Tibial artery (tissue), 4 donors: ENCODE measurements around the gene ANKRD44.

ENCODE experiments used
- DNase-seq, 2 donors: peaks; one replicate each; pipeline ENCODE4 v3.0.0-alpha.2; 2019
- H3K27ac ChIP-seq, 2 donors: fragments of 200-600 bp; sonication (generic) in 1 of 2; 1 replicate in 1 of 2; 2 replicates in 1 of 2; pipeline ENCODE4 v1.5.1; 2018 to 2019; ENCODE audit warnings: mild to moderate bottlenecking in 1 of 2
- H3K27me3 ChIP-seq, 2 donors: fragments of 200-600 bp; sonication (generic) in 1 of 2; one replicate each; pipeline versions ENCODE4 v1.5.1 to v1.6.0; 2016 to 2019
- H3K36me3 ChIP-seq, 3 donors: fragments of 200-600 bp; sonication (generic) in 2 of 3; one replicate each; pipeline ENCODE4 v1.5.1; 2016 to 2019; ENCODE audit warnings: mild to moderate bottlenecking in 2 of 3
- H3K4me1 ChIP-seq, 4 donors: fragments of 200-600 bp; sonication (generic) in 2 of 4; 1 replicate in 3 of 4; 2 replicates in 1 of 4; pipeline ENCODE4 v1.5.1; 2016 to 2019
- H3K4me3 ChIP-seq, 2 donors: fragments of 200-600 bp; sonication (generic) in 1 of 2; 1 replicate in 1 of 2; 2 replicates in 1 of 2; pipeline ENCODE4 v1.5.1; 2018 to 2019; ENCODE audit warnings: mild to moderate bottlenecking in 2 of 2
- H3K9me3 ChIP-seq, 3 donors: fragments of 200-600 bp; sonication (generic) in 1 of 3; one replicate each; pipeline ENCODE4 v1.5.1; 2016 to 2019
- intact Hi-C: fragments of 100-400 bp; cut with DNase I; formaldehyde crosslinking; loops from one replicate; pipeline ENCODE4 v1.15.0; 2023; ENCODE audit warnings: low total_unique reads
- TF ChIP-seq, protein P1 (sequence below), 2 experiments: fragments of 200-600 bp in 1 of 2; fragments of 450-650 bp in 1 of 2; IDR thresholded peaks; one replicate each; pipeline ENCODE4 v1.5.1; 2017 to 2019; ENCODE audit warnings: antibody characterized with exemption in 2 of 2, mild to moderate bottlenecking in 1 of 2, moderate library complexity in 1 of 2

Gene ANKRD44

DNA sequence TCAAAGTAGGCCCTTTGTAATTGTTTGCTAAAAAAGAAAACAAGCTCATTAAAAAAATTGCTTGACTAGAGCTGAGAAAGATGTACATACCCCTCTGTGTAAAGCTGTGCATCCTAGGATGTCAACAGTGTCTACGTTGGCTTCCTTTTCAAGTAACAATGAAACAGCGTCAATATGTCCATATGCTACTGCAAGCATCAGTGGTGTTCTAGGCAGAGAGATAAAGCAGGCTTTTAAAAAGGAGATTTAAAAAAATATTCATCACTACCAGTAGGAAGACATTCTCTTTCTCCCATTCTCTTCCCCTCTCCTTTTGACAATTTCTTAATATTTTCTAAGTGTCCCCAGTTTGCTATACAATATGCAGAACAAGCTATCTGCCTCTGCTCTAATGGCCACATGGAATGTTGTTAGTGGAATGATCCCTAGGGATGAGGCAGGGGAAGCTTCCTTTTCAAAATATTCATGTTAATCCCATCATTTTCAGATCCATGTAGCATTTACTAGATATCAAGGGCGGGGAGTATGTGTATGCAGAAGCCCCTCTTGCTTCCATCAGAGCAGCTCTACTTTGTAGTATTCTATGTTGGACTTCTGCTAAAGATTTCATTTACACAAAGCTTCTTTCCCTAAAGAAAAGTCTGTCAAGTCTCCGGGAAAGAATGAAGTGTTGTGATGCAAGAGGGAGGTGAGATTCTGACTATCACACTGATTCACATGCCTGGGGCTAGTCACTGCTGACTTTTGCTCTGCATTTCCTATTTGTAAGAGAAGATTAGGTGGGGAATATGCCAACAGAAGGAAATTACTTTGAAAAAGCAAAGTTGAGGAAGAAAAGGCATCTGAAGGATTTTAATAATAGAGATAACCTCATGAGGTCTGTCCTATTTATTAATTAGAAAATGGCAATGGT, 302.6 kb downstream of the ANKRD44 start:
- no peaks in the 10 kb centered on the region for H3K4me1 ChIP-seq
- H3K27ac ChIP-seq, result no peak overlapping the region
- intact Hi-C loops, result loop anchor here (5.0 kb wide), 1 partner anchor 369 kb away; no protein-coding TSS in a partner anchor
- H3K36me3 ChIP-seq, result peaks cover 3 to 28% (median 20%) of the 10 kb centered on the region in 3 donors
- H3K9me3 ChIP-seq, result no peaks in the 10 kb centered on the region
- TF ChIP-seq, protein P1, sequence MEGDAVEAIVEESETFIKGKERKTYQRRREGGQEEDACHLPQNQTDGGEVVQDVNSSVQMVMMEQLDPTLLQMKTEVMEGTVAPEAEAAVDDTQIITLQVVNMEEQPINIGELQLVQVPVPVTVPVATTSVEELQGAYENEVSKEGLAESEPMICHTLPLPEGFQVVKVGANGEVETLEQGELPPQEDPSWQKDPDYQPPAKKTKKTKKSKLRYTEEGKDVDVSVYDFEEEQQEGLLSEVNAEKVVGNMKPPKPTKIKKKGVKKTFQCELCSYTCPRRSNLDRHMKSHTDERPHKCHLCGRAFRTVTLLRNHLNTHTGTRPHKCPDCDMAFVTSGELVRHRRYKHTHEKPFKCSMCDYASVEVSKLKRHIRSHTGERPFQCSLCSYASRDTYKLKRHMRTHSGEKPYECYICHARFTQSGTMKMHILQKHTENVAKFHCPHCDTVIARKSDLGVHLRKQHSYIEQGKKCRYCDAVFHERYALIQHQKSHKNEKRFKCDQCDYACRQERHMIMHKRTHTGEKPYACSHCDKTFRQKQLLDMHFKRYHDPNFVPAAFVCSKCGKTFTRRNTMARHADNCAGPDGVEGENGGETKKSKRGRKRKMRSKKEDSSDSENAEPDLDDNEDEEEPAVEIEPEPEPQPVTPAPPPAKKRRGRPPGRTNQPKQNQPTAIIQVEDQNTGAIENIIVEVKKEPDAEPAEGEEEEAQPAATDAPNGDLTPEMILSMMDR (IDR thresholded peaks at IDR 0.05), result no peak
- no peak for DNase-seq
- H3K4me3 ChIP-seq, result no peak overlapping the region
- H3K27me3 ChIP-seq, result no peaks in the 10 kb centered on the region

DNA sequence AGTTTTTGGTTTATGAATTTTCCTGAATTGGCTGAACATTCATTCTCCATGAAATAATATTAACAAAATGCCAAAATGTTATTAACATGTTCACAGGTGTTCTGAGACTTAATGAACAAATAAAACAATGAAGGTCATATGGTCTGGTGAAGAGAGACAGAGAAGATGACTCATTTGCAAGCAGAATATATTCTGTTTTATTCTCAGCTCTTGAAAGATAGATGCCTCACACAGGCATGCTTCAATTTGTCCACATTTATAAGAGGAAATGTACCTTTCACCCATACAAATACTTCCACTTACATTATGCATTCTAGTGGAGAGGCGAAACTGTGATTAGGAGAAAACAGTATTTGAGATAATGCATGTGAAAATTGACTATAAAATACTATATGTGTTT, 308.7 kb downstream of the ANKRD44 start:
- H3K27me3 ChIP-seq, result no peaks in the 10 kb centered on the region
- no peak for DNase-seq
- no peak overlapping the region for H3K27ac ChIP-seq
- no peaks in the 10 kb centered on the region for H3K4me1 ChIP-seq
- H3K9me3 ChIP-seq, result no peaks in the 10 kb centered on the region
- no peak overlapping the region for H3K4me3 ChIP-seq
- peaks cover 17 to 46% (median 34%) of the 10 kb centered on the region in 3 donors for H3K36me3 ChIP-seq
- TF ChIP-seq, protein P1 (IDR thresholded peaks at IDR 0.05), result no peak
- intact Hi-C loops, result no loop called here

DNA sequence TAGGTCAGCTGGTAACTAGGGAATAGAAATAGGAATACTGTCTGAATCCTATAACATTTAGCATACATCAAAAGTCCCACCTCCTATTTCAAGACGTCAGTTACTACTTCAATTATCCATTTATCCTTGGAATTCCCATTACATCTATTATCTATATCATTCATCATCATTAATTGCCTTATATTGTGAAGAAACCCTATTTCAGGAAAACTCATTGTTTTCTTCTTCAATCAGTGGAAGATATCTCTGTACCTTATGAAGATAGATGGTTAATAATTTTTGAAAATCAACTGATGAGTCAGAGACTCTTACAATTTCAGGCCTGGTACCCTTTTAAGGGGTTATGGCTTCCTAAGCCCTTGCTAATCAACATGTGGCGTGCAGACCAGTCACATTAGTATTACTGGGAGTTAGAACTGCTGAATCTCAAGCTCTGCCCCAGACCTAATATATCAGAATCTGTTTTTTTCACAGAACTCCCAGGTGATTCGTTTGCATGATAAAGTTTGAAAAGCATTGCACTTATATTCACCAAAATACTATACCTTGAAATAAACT, 314.7 kb downstream of the ANKRD44 start:
- H3K4me3 ChIP-seq, result no peak overlapping the region
- H3K4me1 ChIP-seq, result no peaks in the 10 kb centered on the region
- intact Hi-C loops, result no loop called here
- H3K36me3 ChIP-seq, result peaks cover 20 to 38% (median 22%) of the 10 kb centered on the region in 3 donors
- TF ChIP-seq, protein P1 (IDR thresholded peaks at IDR 0.05), result no peak
- H3K9me3 ChIP-seq, result no peaks in the 10 kb centered on the region
- H3K27ac ChIP-seq, result no peak overlapping the region
- H3K27me3 ChIP-seq, result no peaks in the 10 kb centered on the region
- no peak for DNase-seq

DNA sequence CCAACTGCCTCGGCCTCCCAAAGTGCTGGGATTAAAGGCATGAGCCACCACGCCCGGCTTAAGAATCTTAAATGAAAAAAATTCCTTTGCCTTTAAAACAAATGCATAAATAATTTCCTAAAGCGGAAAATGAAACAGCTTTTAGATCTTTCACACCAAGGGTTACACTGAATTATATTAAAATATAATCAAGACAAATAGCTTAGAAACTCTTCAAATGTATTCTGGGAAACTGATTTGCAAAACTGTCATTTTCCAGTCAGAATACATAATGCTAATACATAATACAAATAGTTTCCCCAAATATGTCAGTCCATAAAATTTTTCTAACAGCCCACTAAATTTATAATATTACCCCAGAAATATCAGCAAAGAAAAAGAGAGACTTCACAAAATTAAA, 315.8 kb downstream of the ANKRD44 start:
- Histone ChIP-seq H3K4me1 (no peaks in the 10 kb centered on the region), H3K9me3 (no peaks in the 10 kb centered on the region), H3K27me3 (no peaks in the 10 kb centered on the region), H3K4me3 (no peak overlapping the region), H3K36me3 (peaks cover 17 to 32% (median 20%) of the 10 kb centered on the region in 3 donors), H3K27ac (no peak overlapping the region)
- TF ChIP-seq, protein P1 (IDR thresholded peaks at IDR 0.05), result no peak
- intact Hi-C loops, result no loop called here
- no peak for DNase-seq

DNA sequence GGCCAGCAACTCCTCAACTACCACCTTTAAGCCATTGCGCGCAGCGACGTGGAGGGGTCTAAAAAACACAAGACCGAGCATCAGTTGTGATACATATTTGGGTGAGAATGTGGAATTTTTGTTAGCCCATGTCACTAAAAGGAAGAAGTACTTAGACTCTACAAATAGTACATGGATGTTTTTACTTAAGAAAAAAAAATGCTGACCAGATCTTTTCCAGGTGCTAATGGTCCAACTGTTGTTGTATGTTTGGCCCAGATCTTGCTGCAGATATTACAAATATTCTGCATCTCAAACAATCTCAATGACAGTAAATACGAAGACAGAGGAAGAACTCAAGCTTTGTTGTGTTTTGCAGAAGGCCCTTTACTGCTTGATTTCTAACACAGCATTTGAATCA, 317.0 kb downstream of the ANKRD44 start:
- intact Hi-C loops, result no loop called here
- peaks cover 12 to 26% (median 16%) of the 10 kb centered on the region in 3 donors for H3K36me3 ChIP-seq
- H3K4me1 ChIP-seq, result no peaks in the 10 kb centered on the region
- no peaks in the 10 kb centered on the region for H3K27me3 ChIP-seq
- H3K27ac ChIP-seq, result no peak overlapping the region
- TF ChIP-seq, protein P1 (IDR thresholded peaks at IDR 0.05), result no peak
- H3K9me3 ChIP-seq, result no peaks in the 10 kb centered on the region
- no peak for DNase-seq
- H3K4me3 ChIP-seq, result no peak overlapping the region
